GM23338 (cell line): ENCODE data around the gene CASP10. TPM values are rescaled to one million over a fixed set of nuclear protein-coding genes. Genes with fewer than 3 reads are reported as not detected.

Experiments used
- ATAC-seq: fragments of 200-7000 bp; cut with Tn5 transposase; 3 replicates; pipeline ENCODE4 v1.9.1; 2020
- DNase-seq: peaks from one replicate; pipeline ENCODE4 v3.0.0-alpha.2; 2015; ENCODE audit warnings: low spot score
- H2AFZ ChIP-seq: fragments of 200-600 bp; sonication (generic); 2 replicates; pipeline ENCODE4 v1.8.0; 2016; ENCODE audit warnings: antibody characterized with exemption, mild to moderate bottlenecking, moderate library complexity
- H3F3A ChIP-seq: fragments of 200-600 bp; sonication (generic); replicated peaks from 2 replicates; pipeline ENCODE4 v1.8.0; 2017; ENCODE audit warnings: antibody characterized with exemption, mixed run types, low read depth
- H3K27ac ChIP-seq: fragments of 200-600 bp; sonication (generic); 2 replicates; pipeline ENCODE4 v1.6.1; 2016; ENCODE audit warnings: low read depth
- H3K27me3 ChIP-seq: fragments of 200-600 bp; sonication (generic); 2 replicates; pipeline ENCODE4 v1.8.0; 2016; ENCODE audit warnings: mild to moderate bottlenecking, mixed run types, moderate library complexity; ENCODE audit not compliant: insufficient read depth
- H3K36me3 ChIP-seq: fragments of 200-600 bp; sonication (generic); 2 replicates; pipeline ENCODE4 v1.8.0; 2016; ENCODE audit warnings: mild to moderate bottlenecking; ENCODE audit not compliant: insufficient read depth
- H3K4me1 ChIP-seq: fragments of 200-600 bp; sonication (generic); 2 replicates; pipeline ENCODE4 v1.8.0; 2016; ENCODE audit warnings: mild to moderate bottlenecking, moderate library complexity; ENCODE audit not compliant: insufficient read depth
- H3K4me2 ChIP-seq: fragments of 200-600 bp; sonication (generic); 2 replicates; pipeline ENCODE4 v1.7.1; 2017; ENCODE audit warnings: mixed run types
- H3K4me3 ChIP-seq: fragments of 200-600 bp; sonication (generic); 2 replicates; pipeline ENCODE4 v1.6.1; 2016; ENCODE audit warnings: mixed run types
- H3K79me2 ChIP-seq: fragments of 200-600 bp; sonication (generic); replicated peaks from 2 replicates; pipeline ENCODE4 v1.8.0; 2017; ENCODE audit warnings: mild to moderate bottlenecking; ENCODE audit not compliant: insufficient read depth
- H3K9me2 ChIP-seq: fragments of 200-600 bp; sonication (generic); 2 replicates; pipeline ENCODE4 v1.8.0; 2017; ENCODE audit not compliant: insufficient read depth
- H4K20me1 ChIP-seq: fragments of 200-600 bp; sonication (generic); replicated peaks from 2 replicates; pipeline ENCODE4 v1.8.0; 2017; ENCODE audit warnings: mild to moderate bottlenecking; ENCODE audit not compliant: insufficient read depth
- H3K27ac Mint-ChIP-seq: 2 replicates; pipeline ENCODE4 v1.8.0; 2020; ENCODE audit warnings: inconsistent platforms, mild to moderate bottlenecking, moderate library complexity, mixed read lengths
- H3K27me3 Mint-ChIP-seq: 3 replicates; pipeline ENCODE4 v1.8.0; 2022; ENCODE audit warnings: low read depth, mild to moderate bottlenecking, moderate library complexity, mixed read lengths, inconsistent platforms; ENCODE audit not compliant: insufficient read depth, poor library complexity
- H3K36me3 Mint-ChIP-seq: 3 replicates; pipeline ENCODE4 v1.8.0; 2021; ENCODE audit warnings: low read depth, mild to moderate bottlenecking, inconsistent platforms, moderate library complexity, mixed read lengths
- H3K4me1 Mint-ChIP-seq: 3 replicates; pipeline ENCODE4 v1.8.0; 2020; ENCODE audit warnings: mild to moderate bottlenecking, inconsistent platforms, mixed read lengths
- H3K4me3 Mint-ChIP-seq: 3 replicates; pipeline ENCODE4 v1.8.0; 2021; ENCODE audit warnings: moderate library complexity, mild to moderate bottlenecking, inconsistent platforms, mixed read lengths
- H3K9me3 Mint-ChIP-seq: 3 replicates; pipeline ENCODE4 v1.8.0; 2020; ENCODE audit warnings: moderate library complexity, mild to moderate bottlenecking, inconsistent platforms, mixed read lengths
- CREB1 ChIP-seq: fragments of 250-450 bp; sonication (Bioruptor Pico); IDR thresholded peaks from 2 replicates; pipeline ENCODE4 v1.5.0; 2020; ENCODE audit warnings: low read depth, mild to moderate bottlenecking, moderate library complexity
- EZH2phosphoT487 ChIP-seq: fragments of 200-600 bp; sonication (generic); IDR thresholded peaks from one replicate; pipeline ENCODE4 v1.8.1; 2018; ENCODE audit warnings: antibody characterized with exemption; ENCODE audit not compliant: unreplicated experiment
- JUNB ChIP-seq: IDR thresholded peaks from one replicate; pipeline ENCODE4 v1.6.1; 2016; ENCODE audit warnings: antibody characterized with exemption; ENCODE audit not compliant: unreplicated experiment
- POLR2AphosphoS5 ChIP-seq: IDR thresholded peaks from 2 replicates; pipeline ENCODE4 v1.6.1; 2016; ENCODE audit warnings: antibody characterized with exemption, low read depth
- STAT1 ChIP-seq: IDR thresholded peaks from one replicate; pipeline ENCODE4 v1.6.1; 2016; ENCODE audit warnings: antibody characterized with exemption; ENCODE audit not compliant: unreplicated experiment
- ZNF114 ChIP-seq: fragments of 250-450 bp; sonication (Bioruptor Pico); IDR thresholded peaks from 2 replicates; pipeline ENCODE4 v1.5.0; 2020; ENCODE audit warnings: mild to moderate bottlenecking, moderate library complexity
- ZNF331 ChIP-seq: fragments of 250-450 bp; sonication (Bioruptor Pico); IDR thresholded peaks from 2 replicates; pipeline ENCODE4 v1.5.0; 2020; ENCODE audit warnings: low read depth, mild to moderate bottlenecking, moderate library complexity
- polyA plus RNA-seq: library from polyadenylated mRNA; unstranded; fragments of >200 nt; fragmentation: Nextera tagmentation; extraction: Ambion mirVana; gene quantifications from 2 replicates; pipeline ENCODE4 v1.2.1, GENCODE V29; 2016
- total RNA-seq: library from RNA; depleted of rRNA; stranded (reverse); fragments of >200 nt; shearing (Covaris generic); gene quantifications from 2 replicates; pipeline ENCODE4 v1.2.3, GENCODE V29; 2014
- TF ChIP-seq, protein P1 (sequence below): IDR thresholded peaks from one replicate; pipeline ENCODE4 v1.6.1; 2018; ENCODE audit warnings: antibody characterized with exemption; ENCODE audit not compliant: unreplicated experiment
- TF ChIP-seq, protein P2 (sequence below): fragments of 250-450 bp; sonication (Bioruptor Pico); IDR thresholded peaks from 2 replicates; pipeline ENCODE4 v1.5.0; 2020; ENCODE audit warnings: mild to moderate bottlenecking, moderate library complexity
- TF ChIP-seq, protein P3 (sequence below), 2 experiments: fragments of 200-600 bp in 1 of 2; sonication (generic) in 1 of 2; conservative IDR thresholded peaks; 2 replicates each; pipeline versions ENCODE4 v1.5.1 to v1.6.1; 2016 to 2017; ENCODE audit warnings: antibody characterized with exemption in 2 of 2, low read depth in 2 of 2, mild to moderate bottlenecking in 2 of 2, moderate library complexity in 1 of 2

The CASP10 gene
- total and polyA plus RNA-seq, 2 experiments from 2014 or later = 1.9 to 3.5 TPM

DNA sequence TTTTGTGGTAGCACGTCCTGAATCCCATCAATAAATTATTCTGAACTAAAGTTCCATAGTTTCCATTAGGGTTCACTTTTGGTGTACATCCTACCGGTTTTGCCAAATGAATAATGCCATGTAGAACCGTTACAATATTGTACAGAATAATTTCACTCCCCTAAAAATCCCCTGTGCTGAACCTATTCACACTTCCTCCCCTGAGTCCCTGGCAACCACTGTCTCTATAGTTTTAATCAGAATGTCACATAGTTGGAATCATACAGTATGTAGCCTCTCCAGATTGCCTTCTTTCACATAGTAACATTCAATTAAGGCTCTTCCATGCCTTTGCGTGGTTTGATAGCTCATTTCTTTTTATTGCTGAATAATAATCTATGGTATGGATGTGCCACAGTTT lies 67.8 kb downstream of the CASP10 start:
- Histone ChIP-seq H3K36me3 (no peaks in the 10 kb centered on the region), H3K27me3 (no peaks in the 10 kb centered on the region), H4K20me1 (no peaks in the 10 kb centered on the region), H2AFZ (no peak overlapping the region), H3K79me2 (no peaks in the 10 kb centered on the region), H3K9me2 (no peaks in the 10 kb centered on the region), H3K4me2 (no peak overlapping the region), H3K4me1 (peaks cover 4% of the 10 kb centered on the region; the same call in 1 of the 2 replicates), H3K4me3 (no peak overlapping the region), H3F3A (no peaks in the 10 kb centered on the region), H3K27ac (no peak overlapping the region)
- Mint-ChIP-seq H3K27me3 (peaks cover 3% of the 10 kb centered on the region), H3K4me1 (peaks cover 8% of the 10 kb centered on the region; the same call in 2 of the 3 replicates), H3K36me3 (no peaks in the 10 kb centered on the region; the same call in 2 of the 3 replicates), H3K4me3 (no peak overlapping the region), H3K27ac (no peak overlapping the region), H3K9me3 (no peaks in the 10 kb centered on the region)
- TF ChIP-seq POLR2AphosphoS5 = no peak
- TF ChIP-seq CREB1 = no peak
- DNase-seq (no peak), ATAC-seq (no peak)

DNA sequence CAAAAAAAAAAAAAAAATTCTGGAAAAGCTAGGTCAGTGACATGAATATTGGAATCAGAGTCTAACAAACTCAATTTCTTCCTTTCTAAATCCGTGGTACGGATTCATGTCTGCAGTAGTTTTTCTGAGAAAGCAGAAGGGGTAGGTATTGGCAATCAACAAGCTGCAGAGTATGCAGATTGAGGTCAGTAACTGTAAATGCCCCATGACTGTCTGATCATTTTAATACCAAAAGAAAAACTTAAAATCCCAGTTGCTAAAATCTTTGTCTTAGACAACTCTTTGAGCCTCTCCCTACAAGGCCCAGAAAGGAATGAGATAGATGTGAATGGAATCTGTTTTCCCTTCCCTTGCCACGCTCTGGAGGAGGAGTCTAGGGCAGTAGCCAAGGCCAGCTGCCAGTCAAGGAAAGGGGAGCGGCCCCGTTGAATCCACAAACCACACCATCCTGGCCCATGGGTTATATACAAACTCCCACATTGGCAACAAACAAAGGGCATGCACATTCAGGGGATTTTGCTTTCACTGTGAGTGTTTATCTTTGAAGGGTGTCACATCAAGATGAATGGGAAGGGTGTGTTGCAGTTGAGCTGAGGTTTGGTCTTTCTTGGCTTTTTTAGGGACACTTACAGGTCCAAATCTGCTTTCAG lies 71.3 kb downstream of the CASP10 start:
- no peak for TF ChIP-seq CREB1
- TF ChIP-seq JUNB = no peak
- TF ChIP-seq POLR2AphosphoS5 = no peak
- TF ChIP-seq, protein P1, sequence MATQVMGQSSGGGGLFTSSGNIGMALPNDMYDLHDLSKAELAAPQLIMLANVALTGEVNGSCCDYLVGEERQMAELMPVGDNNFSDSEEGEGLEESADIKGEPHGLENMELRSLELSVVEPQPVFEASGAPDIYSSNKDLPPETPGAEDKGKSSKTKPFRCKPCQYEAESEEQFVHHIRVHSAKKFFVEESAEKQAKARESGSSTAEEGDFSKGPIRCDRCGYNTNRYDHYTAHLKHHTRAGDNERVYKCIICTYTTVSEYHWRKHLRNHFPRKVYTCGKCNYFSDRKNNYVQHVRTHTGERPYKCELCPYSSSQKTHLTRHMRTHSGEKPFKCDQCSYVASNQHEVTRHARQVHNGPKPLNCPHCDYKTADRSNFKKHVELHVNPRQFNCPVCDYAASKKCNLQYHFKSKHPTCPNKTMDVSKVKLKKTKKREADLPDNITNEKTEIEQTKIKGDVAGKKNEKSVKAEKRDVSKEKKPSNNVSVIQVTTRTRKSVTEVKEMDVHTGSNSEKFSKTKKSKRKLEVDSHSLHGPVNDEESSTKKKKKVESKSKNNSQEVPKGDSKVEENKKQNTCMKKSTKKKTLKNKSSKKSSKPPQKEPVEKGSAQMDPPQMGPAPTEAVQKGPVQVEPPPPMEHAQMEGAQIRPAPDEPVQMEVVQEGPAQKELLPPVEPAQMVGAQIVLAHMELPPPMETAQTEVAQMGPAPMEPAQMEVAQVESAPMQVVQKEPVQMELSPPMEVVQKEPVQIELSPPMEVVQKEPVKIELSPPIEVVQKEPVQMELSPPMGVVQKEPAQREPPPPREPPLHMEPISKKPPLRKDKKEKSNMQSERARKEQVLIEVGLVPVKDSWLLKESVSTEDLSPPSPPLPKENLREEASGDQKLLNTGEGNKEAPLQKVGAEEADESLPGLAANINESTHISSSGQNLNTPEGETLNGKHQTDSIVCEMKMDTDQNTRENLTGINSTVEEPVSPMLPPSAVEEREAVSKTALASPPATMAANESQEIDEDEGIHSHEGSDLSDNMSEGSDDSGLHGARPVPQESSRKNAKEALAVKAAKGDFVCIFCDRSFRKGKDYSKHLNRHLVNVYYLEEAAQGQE = no peak
- no peak for TF ChIP-seq ZNF331 (CRISPR knock-in tag)
- TF ChIP-seq, protein P2, sequence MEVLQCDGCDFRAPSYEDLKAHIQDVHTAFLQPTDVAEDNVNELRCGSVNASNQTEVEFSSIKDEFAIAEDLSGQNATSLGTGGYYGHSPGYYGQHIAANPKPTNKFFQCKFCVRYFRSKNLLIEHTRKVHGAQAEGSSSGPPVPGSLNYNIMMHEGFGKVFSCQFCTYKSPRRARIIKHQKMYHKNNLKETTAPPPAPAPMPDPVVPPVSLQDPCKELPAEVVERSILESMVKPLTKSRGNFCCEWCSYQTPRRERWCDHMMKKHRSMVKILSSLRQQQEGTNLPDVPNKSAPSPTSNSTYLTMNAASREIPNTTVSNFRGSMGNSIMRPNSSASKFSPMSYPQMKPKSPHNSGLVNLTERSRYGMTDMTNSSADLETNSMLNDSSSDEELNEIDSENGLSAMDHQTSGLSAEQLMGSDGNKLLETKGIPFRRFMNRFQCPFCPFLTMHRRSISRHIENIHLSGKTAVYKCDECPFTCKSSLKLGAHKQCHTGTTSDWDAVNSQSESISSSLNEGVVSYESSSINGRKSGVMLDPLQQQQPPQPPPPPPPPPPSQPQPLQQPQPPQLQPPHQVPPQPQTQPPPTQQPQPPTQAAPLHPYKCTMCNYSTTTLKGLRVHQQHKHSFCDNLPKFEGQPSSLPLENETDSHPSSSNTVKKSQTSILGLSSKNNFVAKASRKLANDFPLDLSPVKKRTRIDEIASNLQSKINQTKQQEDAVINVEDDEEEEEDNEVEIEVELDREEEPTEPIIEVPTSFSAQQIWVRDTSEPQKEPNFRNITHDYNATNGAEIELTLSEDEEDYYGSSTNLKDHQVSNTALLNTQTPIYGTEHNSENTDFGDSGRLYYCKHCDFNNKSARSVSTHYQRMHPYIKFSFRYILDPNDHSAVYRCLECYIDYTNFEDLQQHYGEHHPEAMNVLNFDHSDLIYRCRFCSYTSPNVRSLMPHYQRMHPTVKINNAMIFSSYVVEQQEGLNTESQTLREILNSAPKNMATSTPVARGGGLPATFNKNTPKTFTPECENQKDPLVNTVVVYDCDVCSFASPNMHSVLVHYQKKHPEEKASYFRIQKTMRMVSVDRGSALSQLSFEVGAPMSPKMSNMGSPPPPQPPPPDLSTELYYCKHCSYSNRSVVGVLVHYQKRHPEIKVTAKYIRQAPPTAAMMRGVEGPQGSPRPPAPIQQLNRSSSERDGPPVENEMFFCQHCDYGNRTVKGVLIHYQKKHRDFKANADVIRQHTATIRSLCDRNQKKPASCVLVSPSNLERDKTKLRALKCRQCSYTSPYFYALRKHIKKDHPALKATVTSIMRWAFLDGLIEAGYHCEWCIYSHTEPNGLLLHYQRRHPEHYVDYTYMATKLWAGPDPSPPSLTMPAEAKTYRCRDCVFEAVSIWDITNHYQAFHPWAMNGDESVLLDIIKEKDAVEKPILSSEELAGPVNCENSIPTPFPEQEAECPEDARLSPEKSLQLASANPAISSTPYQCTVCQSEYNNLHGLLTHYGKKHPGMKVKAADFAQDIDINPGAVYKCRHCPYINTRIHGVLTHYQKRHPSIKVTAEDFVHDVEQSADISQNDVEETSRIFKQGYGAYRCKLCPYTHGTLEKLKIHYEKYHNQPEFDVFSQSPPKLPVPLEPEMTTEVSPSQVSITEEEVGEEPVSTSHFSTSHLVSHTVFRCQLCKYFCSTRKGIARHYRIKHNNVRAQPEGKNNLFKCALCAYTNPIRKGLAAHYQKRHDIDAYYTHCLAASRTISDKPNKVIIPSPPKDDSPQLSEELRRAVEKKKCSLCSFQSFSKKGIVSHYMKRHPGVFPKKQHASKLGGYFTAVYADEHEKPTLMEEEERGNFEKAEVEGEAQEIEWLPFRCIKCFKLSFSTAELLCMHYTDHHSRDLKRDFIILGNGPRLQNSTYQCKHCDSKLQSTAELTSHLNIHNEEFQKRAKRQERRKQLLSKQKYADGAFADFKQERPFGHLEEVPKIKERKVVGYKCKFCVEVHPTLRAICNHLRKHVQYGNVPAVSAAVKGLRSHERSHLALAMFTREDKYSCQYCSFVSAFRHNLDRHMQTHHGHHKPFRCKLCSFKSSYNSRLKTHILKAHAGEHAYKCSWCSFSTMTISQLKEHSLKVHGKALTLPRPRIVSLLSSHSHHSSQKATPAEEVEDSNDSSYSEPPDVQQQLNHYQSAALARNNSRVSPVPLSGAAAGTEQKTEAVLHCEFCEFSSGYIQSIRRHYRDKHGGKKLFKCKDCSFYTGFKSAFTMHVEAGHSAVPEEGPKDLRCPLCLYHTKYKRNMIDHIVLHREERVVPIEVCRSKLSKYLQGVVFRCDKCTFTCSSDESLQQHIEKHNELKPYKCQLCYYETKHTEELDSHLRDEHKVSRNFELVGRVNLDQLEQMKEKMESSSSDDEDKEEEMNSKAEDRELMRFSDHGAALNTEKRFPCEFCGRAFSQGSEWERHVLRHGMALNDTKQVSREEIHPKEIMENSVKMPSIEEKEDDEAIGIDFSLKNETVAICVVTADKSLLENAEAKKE = no peak
- TF ChIP-seq STAT1 = no peak
- TF ChIP-seq ZNF114 (CRISPR knock-in tag) = no peak
- TF ChIP-seq, protein P3, sequence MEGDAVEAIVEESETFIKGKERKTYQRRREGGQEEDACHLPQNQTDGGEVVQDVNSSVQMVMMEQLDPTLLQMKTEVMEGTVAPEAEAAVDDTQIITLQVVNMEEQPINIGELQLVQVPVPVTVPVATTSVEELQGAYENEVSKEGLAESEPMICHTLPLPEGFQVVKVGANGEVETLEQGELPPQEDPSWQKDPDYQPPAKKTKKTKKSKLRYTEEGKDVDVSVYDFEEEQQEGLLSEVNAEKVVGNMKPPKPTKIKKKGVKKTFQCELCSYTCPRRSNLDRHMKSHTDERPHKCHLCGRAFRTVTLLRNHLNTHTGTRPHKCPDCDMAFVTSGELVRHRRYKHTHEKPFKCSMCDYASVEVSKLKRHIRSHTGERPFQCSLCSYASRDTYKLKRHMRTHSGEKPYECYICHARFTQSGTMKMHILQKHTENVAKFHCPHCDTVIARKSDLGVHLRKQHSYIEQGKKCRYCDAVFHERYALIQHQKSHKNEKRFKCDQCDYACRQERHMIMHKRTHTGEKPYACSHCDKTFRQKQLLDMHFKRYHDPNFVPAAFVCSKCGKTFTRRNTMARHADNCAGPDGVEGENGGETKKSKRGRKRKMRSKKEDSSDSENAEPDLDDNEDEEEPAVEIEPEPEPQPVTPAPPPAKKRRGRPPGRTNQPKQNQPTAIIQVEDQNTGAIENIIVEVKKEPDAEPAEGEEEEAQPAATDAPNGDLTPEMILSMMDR (conservative IDR thresholded peaks at IDR 0.05; ENCODE audit: low read depth in 2 of 2) = no peak
- TF ChIP-seq EZH2phosphoT487 = no peak
- no peaks in the 10 kb centered on the region for H3K36me3 ChIP-seq
- H3K9me3 Mint-ChIP-seq = no peaks in the 10 kb centered on the region
- no peak overlapping the region for H3K4me3 Mint-ChIP-seq
- H3K27me3 ChIP-seq = no peaks in the 10 kb centered on the region
- H3K27ac Mint-ChIP-seq = no peak overlapping the region
- H3K4me1 ChIP-seq = peaks cover 20% of the 10 kb centered on the region
- H3K27ac ChIP-seq = peak overlapping the region; percentile 47; the same call in 1 of the 2 replicates
- H3K4me1 Mint-ChIP-seq = peaks cover 26% of the 10 kb centered on the region
- no peaks in the 10 kb centered on the region for H4K20me1 ChIP-seq
- peak; percentile 86 for ATAC-seq
- peaks cover 10% of the 10 kb centered on the region for H3K27me3 Mint-ChIP-seq
- H3F3A ChIP-seq = no peaks in the 10 kb centered on the region
- no peak overlapping the region for H3K4me3 ChIP-seq
- no peaks in the 10 kb centered on the region for H3K36me3 Mint-ChIP-seq
- no peaks in the 10 kb centered on the region for H3K79me2 ChIP-seq
- peak overlapping the region; percentile 76; the same call in 1 of the 2 replicates for H2AFZ ChIP-seq
- H3K4me2 ChIP-seq = no peak overlapping the region
- peak; percentile 88 for DNase-seq
- 0 out of 2 replicates have a peak, but pooled peaks cover under 1% of the 10 kb centered on the region for H3K9me2 ChIP-seq
